Activated T-helper 9 cell treated with anti-CD3 and anti-CD28 coated beads, Interleukin-2, amount 50 U/mL, for 16 hours (primary cell): ENCODE results near the gene ST8SIA5.

Source experiments
- DNase-seq: peaks from one replicate; pipeline ENCODE4 v3.0.0-alpha.2; 2020; ENCODE audit warnings: low read depth

ST8SIA5 gene

GRCh38 chr18:46625069-46625468, 131.8 kb downstream of the ST8SIA5 start:
- DNase-seq = no peak

GRCh38 chr18:46624127-46624526, 132.7 kb downstream of the ST8SIA5 start:
- no peak for DNase-seq

- no peak for DNase-seq
These were observed 133.3 kb downstream of the ST8SIA5 start for GRCh38 chr18:46623541-46623940.

- no peak for DNase-seq
These were observed 133.9 kb downstream of the ST8SIA5 start for GRCh38 chr18:46622999-46623398.

- no peak for DNase-seq
These were observed 134.4 kb downstream of the ST8SIA5 start for GRCh38 chr18:46622451-46622850.

- DNase-seq = no peak
These were observed 135.0 kb downstream of the ST8SIA5 start for GRCh38 chr18:46621871-46622270.

GRCh38 chr18:46621111-46621766, 135.6 kb downstream of the ST8SIA5 start:
- DNase-seq = no peak

- DNase-seq = no peak
These were observed 137.3 kb downstream of the ST8SIA5 start for GRCh38 chr18:46619559-46619958.
